ENCODE measurements around the gene SERPINA4.
"Not testable (repeated sequence)": the region's sequence is repeated elsewhere in the genome, so short reads cannot be mapped to it uniquely, and the experiment has no call there.

Gene SERPINA4

GRCh38 chr14:94570440-94570839, 9.2 kb downstream of the SERPINA4 start:
- DNase-seq: no peak

DNA sequence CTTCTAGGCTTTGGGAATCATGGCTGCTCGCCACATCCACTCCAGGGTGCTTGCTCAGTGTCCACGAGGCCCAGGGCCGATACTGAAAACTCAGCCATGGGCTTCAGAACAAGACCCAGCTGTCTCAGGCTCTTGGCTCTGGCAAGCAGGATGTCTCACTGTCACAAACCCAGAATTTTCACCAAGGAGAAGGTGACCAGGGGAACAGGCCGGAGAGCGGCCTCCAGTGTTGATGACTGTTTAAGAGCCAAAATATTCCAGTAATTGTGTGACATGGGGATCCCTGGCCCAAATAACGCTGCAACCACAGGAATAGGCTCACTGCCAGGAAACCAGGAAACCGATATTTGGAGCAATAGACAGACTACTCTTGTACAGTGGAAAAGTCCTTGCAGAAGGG, 10.2 kb downstream of the SERPINA4 start:
- DNase-seq: no peak

DNA sequence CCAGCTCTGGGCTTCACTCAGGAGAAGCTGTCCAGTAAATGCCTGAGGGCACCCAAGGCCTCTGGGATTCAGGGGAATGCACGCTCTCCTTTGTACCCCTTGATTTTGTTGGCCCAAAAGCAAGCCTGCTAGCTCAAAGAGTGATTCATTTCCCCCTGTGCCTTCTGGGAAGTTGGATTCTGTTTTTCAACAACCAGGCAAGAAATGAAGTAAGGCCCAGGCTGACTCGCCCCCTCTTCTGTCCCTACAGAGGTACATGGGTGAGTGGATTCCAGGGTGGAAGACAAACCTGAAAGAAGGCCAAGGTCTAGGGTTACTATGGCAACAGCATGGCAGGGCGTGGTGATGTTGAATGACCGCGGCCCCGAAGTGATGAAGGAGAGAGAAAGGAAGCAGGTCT, 10.7 kb downstream of the SERPINA4 start:
- no peak for DNase-seq

DNA sequence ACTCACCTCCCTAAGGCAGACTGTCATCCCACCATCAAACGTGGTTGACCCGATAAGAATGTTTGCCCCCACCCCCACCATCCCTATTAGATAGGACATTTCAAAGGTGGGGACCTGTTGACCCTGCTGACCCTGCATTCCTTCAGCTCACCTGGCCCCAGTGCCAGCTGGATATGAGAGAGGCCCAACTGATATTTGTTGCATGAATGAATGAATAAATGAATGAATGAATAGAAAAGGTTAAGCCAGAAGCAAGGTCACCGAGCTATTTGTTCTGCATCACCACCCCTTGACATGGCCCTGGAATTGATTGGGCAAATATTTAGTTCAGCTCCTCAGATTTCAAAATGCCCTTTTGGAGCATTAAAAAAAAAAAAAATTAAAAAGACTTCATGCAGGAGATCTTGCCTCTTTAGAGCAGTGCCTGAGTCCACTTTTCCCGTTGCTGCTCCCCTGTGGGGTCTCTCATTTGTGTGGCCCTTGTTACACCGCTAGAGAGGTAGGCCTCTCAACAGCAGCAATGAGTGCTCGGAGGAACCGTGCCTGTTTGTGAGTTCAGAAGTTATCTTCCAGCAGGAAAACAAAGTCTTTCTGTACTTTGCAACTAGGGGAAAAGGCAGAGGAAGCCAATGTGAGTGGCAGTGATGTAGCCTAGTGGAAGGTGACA, 11.5 kb downstream of the SERPINA4 start:
- no peak for DNase-seq

DNA sequence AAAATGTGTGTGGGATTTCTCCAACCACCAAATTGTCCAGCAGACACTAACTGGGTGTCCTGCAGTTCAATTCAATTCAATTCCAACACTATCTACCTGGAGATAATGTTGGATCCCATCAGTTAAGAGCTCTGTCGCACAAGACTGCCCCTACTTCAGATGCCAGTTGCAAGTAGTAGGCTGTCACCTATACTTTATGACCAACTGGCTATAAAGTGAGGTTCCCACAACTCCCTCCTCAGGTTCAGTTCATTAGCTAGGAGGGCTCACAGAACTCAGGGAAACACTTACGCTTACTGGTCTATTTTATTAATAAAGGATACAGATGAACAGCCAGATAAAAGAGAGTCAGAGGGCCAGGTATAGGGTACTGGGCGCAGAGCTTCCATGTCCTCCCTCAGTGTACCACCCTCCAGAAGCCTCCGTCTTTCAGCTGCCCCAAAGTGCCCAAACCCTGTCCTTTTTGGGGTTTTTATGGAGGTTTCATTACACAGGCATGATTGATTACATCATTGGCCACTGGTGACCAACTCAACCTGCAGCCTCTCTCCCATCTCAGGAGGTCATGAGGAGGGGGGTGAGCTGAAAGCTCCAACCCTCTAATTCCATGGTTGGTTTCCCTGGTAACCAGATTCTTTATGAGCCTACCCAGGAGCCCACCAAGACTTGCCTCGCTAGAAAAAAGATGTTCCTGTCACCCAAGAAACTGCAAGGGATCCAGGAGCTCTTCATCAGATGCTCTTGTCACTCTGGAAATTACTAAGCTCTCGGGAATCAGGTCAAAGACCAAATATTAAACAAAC, 12.4 kb downstream of the SERPINA4 start:
- no peak for DNase-seq

DNA sequence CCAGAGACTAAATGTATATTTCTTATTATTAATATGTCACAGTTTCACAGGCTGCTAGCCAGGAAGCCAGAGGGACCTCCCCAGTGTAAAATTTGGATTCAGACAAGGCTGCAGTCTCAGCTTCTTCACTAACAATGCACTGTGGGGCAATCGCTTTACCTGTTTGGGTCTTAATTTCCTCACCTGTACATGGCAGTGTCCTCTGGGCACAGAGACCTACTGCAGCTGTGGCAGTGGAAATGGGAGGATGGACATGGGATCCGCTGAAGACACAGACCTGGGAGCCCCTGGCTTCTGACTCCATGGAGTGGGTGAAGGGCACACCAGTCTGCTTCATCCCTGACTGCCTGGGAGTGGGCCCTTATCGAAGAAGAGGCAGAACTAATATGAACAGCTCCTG, 13.1 kb downstream of the SERPINA4 start:
- no peak for DNase-seq

DNA sequence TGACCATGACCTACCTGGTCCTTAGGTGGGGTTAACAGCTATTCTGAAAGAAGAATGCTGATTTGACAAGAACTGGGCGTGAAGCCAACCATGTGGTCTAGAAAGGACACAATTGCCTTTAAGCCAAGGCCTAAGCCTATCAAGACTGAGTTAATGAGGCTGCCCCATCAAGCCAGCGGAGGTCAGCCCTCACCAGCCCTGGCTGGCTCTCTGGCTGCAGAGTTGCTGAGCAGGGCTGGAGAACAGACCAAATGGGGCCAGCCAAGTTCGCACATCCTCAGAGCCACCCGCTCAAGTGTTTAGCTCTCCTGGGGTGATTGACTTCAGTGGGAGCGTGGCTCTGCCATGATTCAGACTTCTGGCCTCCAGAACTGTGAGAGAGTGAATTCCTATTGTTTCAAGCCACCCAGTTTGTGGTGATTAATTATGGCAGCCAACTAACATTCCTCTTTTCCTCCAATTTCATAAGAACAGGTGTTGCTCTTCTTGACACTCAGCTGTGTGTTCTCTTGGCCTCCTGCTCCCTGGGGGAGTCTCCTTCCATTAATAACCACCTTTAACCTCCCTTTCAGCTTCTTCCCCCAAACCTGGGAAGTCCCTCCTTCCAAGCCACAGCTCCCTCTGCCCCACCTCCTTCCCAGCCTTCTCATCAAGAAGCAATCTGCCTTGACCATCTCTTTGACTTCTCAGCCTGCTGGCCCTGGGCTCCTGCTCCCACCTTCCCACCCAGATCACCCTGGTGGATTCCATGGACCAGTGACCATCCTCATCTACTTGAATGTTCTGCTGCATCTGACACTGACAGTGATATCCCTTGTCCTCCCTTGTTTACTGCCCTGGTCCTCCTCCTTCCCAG, 14.7 kb downstream of the SERPINA4 start:
- no peak for DNase-seq

DNA sequence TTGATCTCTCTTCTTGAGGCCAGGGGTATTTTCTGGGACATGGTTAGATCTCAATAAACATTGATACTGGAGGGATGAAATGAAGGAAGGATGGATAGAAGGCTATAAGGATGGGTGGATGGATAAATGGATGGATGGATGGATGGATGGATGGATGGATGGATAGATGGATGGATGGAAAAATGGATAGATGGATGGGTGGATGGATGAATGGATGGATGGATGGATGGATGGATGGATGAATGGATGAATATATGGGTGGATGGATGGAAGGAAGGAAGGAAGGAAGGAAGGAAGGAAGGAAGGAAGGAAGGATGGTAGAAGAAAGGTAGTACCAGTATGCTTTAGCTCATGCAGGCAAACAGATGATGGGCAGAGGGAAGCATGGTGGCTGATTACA, 16.2 kb downstream of the SERPINA4 start:
- DNase-seq: not testable (repeated sequence)

DNA sequence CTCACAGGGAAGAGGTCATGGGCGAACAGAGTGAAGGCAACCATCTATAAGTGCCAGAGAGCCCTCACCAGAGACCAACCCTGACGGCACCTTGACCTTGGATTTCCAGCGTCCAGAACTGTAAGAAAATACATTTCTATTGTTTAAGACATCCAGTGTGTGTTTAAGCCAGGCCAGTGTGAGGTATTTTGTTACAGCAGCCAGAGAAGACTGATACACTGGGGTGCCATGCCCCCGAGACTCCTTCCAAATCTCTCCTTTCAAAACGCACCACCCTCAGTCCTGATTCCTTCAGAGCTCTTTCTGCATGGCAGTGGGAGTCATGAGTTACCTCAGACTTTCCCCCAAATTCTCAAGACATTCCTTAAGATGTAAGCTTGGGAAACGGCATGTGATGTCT, 17.5 kb downstream of the SERPINA4 start:
- DNase-seq: no peak

DNA sequence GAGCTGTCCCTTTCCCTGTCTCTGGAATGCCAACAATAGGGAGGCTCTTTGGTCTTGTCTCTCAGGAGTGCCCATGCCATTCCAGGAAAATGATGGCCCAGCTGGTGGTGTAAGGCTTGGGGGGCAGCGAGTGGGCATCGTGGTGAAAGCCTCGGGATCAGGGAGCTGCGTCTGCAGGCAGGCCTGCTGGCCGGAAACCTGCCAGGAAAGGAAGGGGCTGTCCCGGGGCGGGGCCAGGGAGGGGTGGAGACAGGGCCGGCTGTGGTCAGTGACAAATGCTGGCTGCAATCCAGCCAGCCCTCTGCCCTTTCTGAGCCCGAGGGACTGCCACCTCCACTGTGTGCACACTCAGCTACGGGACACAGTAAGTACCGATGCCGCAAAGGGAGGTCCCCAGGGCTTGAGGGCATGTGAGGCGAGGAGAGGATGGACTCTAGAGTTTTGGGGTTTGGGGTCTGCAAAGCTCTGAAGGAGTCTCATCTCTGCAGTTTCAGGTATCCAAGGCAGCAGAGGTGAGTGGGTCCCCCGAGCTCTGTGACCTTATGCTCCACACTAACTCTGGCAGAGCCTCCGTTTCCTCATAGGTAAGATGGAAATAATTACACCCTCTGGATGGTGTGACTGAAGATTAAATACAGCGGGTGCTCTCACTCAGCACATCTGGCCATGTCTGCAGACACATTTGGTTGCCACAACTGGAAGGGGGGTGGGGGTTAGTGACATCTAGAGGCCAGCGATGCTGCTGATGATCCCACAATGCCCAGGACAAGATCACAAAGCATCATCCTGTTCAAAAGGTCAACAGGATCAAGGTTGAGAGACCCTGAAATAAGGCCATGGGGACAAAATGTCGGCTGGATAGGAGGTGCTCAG, 20.1 kb downstream of the SERPINA4 start, which contains the start of gene SERPINA5:
SERPINA5 (plus strand) TSS at position 300 of the 873 bp plus-strand sequence. CDS start 5,937 bp downstream, outside the sequence.
- no peak for DNase-seq

DNA sequence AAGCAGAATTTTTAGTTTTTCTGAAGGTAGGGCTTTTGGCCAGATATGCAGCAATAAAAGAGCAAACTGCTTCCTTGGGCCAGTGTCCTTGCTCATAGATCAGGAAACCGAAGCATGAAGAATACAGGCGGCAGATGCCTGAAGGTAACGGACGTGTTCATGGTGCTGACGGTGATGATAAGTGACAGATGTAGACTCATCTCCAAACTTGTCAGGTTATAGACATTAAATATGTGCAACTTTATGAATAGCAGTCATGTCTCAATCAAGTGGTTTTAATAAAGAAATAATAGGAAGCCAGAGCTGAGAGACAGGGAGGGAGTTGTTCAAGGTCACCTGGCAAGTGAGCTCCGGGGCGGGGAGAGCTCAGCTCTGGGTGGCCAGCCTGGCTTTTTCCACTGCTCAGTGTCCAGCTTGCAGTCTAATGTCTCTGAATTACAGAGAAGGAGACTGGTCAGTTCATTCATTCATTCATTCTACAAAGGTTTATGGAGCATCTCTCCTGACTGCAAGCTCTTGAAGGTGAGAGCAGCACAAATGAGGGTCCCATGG, 21.0 kb downstream of the SERPINA4 start:
- no peak for DNase-seq

- DNase-seq: no peak
Measured at GRCh38 chr14:94582851-94583250, 21.6 kb downstream of the SERPINA4 start.

- no peak for DNase-seq
Measured at GRCh38 chr14:94583557-94583956, 22.3 kb downstream of the SERPINA4 start.

- DNase-seq: no peak
Measured at GRCh38 chr14:94584591-94585280, 23.5 kb downstream of the SERPINA4 start.

GRCh38 chr14:94586635-94587034, 25.4 kb downstream of the SERPINA4 start:
- no peak for DNase-seq

- DNase-seq: no peak
Measured at GRCh38 chr14:94588311-94588710, 27.1 kb downstream of the SERPINA4 start.

DNA sequence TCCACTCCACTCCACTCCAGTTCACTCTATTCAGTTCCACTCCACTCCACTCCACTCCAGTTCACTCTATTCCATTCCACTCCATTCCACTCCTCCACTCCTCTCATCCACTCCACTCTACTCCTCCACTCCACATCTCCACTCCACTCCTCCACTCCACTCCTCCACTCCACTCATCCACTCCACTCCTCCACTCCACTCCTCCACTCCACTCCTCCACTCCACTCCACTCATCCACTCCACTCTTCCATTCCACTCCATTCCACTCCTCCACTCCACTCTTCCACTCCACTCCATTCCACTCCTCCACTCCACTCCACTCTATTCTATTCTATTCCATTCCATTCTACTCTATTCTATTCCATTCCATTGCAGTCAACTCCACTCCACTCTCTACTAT, 29.8 kb downstream of the SERPINA4 start:
- no peak for DNase-seq

DNA sequence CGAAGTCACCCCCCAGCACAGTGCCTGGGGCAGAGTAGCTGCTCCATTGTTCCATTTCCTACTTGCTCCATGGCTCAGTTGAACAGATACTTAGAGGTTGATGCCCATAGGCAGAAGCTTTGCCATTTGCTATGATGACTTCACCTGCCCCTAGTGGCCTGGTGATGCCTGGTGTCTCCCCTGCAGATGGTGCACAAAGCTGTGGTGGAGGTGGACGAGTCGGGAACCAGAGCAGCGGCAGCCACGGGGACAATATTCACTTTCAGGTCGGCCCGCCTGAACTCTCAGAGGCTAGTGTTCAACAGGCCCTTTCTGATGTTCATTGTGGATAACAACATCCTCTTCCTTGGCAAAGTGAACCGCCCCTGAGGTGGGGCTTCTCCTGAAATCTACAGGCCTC, 30.6 kb downstream of the SERPINA4 start:
- no peak for DNase-seq

- DNase-seq: no peak
Measured at GRCh38 chr14:94592457-94592856, 31.2 kb downstream of the SERPINA4 start.

DNA sequence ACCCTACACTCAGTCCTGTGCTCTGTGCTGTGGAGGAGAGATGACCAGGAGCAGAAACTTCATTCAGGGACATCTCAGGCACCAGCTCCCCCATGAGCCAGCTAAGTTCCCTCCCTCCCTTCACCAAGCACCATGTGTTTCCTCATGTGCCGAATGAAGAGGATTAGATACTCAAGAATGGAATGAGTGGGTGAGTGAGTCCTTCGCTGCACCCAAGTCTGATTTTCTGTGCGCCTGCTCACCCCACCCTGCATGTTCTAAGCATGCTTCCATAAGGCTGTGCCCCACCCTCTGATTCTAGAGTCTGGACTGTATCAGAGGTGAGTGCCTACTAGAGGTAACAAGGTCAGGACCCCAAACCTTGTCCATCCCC, 32.1 kb downstream of the SERPINA4 start:
- no peak for DNase-seq

- DNase-seq: no peak
Measured at GRCh38 chr14:94593749-94594431, 32.6 kb downstream of the SERPINA4 start.
